Astrocyte (in vitro differentiated cells and primary cell): Measurements from ENCODE around the gene FGGY.

Experiments
- EZH2 ChIP-seq: IDR thresholded peaks from 2 replicates; pipeline ENCODE4 v1.6.1; 2012; ENCODE audit warnings: mild to moderate bottlenecking, low read length, inconsistent platforms; ENCODE audit not compliant: insufficient read depth
- TF ChIP-seq, protein P1 (sequence below): IDR thresholded peaks from 2 replicates; pipeline ENCODE4 v1.5.1; 2011; ENCODE audit warnings: low read depth, mild to moderate bottlenecking, inconsistent platforms, low read length, moderate library complexity; ENCODE audit not compliant: insufficient read depth

DNA sequence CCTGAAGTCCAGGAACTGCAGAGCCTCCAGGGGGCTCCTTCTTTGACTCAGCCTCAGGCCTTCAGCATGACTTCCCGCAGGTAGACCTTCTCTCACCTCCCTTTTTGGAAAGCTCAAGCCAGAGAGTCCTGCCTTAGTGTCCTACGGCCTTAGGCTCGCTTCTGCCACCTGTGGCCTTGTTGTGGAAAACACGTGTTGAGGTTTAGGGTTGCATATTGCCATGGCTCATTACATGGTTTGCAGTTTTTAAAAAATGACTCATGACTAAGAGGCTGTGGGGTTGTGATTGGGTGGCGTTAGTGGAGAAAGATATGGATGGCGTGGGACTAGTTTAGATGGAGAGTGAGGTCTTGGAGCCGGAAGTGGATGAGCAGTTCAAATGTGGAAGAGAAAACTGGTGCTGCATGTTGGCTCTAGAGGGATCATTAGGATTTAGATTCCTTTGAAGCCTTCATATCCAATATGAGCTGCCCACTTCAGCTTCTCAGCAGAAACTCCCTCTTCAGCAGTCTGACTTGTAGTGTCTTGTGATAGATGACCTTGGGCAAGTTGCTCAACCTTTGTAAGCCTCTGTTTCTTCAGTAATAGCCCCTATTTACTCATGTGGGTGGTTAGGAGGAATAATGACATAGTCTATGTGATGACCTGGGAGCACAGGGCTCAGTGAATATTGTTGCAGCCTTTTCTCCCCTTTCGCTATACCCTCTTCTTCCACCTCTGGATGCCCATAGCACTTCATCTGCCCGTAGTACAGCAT, 6.5 kb upstream of the FGGY start:
- TF ChIP-seq, protein P1, sequence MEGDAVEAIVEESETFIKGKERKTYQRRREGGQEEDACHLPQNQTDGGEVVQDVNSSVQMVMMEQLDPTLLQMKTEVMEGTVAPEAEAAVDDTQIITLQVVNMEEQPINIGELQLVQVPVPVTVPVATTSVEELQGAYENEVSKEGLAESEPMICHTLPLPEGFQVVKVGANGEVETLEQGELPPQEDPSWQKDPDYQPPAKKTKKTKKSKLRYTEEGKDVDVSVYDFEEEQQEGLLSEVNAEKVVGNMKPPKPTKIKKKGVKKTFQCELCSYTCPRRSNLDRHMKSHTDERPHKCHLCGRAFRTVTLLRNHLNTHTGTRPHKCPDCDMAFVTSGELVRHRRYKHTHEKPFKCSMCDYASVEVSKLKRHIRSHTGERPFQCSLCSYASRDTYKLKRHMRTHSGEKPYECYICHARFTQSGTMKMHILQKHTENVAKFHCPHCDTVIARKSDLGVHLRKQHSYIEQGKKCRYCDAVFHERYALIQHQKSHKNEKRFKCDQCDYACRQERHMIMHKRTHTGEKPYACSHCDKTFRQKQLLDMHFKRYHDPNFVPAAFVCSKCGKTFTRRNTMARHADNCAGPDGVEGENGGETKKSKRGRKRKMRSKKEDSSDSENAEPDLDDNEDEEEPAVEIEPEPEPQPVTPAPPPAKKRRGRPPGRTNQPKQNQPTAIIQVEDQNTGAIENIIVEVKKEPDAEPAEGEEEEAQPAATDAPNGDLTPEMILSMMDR = peak; percentile 33
- TF ChIP-seq EZH2 = no peak
